HepG2 (cell line): Measurements from ENCODE around the gene PLLP. TPM values are rescaled to one million over a fixed set of nuclear protein-coding genes. Genes with fewer than 3 reads are reported as not detected.

Experiments used
- ADNP ChIP-seq: sonication (generic); formaldehyde crosslinking; IDR thresholded peaks from 2 replicates; pipeline ENCODE4 v1.4.0; 2020; ENCODE audit warnings: missing genetic modification reagents
- FOXA3 ChIP-seq: IDR thresholded peaks from 2 replicates; pipeline ENCODE4 v1.6.1; 2016; ENCODE audit warnings: missing genetic modification reagents, missing compliant biosample characterization
- FOXC1 ChIP-seq: sonication (generic); formaldehyde crosslinking; IDR thresholded peaks from 2 replicates; pipeline ENCODE4 v1.8.0; 2022; ENCODE audit warnings: mild to moderate bottlenecking, missing genetic modification reagents, borderline replicate concordance
- HOMEZ ChIP-seq: IDR thresholded peaks from 2 replicates; pipeline ENCODE4 v1.6.1; 2016; ENCODE audit warnings: low read depth
- IKZF4 ChIP-seq: sonication (generic); formaldehyde crosslinking; IDR thresholded peaks from 2 replicates; pipeline ENCODE4 v1.5.1; 2020; ENCODE audit warnings: borderline replicate concordance, mild to moderate bottlenecking, low read depth, missing genetic modification reagents; ENCODE audit errors: not compliant biosample characterization
- KDM2A ChIP-seq: sonication (generic); formaldehyde crosslinking; IDR thresholded peaks from 2 replicates; pipeline ENCODE4 v1.4.0; 2020; ENCODE audit warnings: low read depth, missing genetic modification reagents, borderline replicate concordance
- KLF12 ChIP-seq: sonication (generic); formaldehyde crosslinking; IDR thresholded peaks from 2 replicates; pipeline ENCODE4 v1.4.0; 2020; ENCODE audit warnings: missing genetic modification reagents, borderline replicate concordance
- MED8 ChIP-seq: sonication (generic); formaldehyde crosslinking; IDR thresholded peaks from 2 replicates; pipeline ENCODE4 v1.8.1; 2023; ENCODE audit warnings: mild to moderate bottlenecking, missing genetic modification reagents; ENCODE audit not compliant: insufficient replicate concordance
- RARA ChIP-seq: IDR thresholded peaks from 2 replicates; pipeline ENCODE4 v1.6.1; 2016; ENCODE audit warnings: missing genetic modification reagents, missing compliant biosample characterization
- SIX1 ChIP-seq: sonication (generic); formaldehyde crosslinking; IDR thresholded peaks from 2 replicates; pipeline ENCODE4 v1.4.0; 2020; ENCODE audit warnings: missing genetic modification reagents, borderline replicate concordance
- YEATS2 ChIP-seq: sonication (generic); formaldehyde crosslinking; IDR thresholded peaks from 2 replicates; pipeline ENCODE4 v1.4.0; 2020; ENCODE audit warnings: missing genetic modification reagents, borderline replicate concordance
- ZBTB25 ChIP-seq: IDR thresholded peaks from 2 replicates; pipeline ENCODE4 v1.6.1; 2018; ENCODE audit warnings: missing genetic modification reagents
- ZNF20 ChIP-seq: sonication (generic); formaldehyde crosslinking; IDR thresholded peaks from 2 replicates; pipeline ENCODE4 v1.4.0; 2020; ENCODE audit warnings: mild to moderate bottlenecking, moderate library complexity, missing genetic modification reagents
- ZNF318 ChIP-seq: sonication (generic); formaldehyde crosslinking; IDR thresholded peaks from 2 replicates; pipeline ENCODE4 v1.4.0; 2020; ENCODE audit warnings: mild to moderate bottlenecking, missing genetic modification reagents
- ZNF577 ChIP-seq: sonication (generic); formaldehyde crosslinking; IDR thresholded peaks from 2 replicates; pipeline ENCODE4 v1.4.0; 2020; ENCODE audit warnings: mild to moderate bottlenecking, low read depth, missing genetic modification reagents, borderline replicate concordance
- ZNF674 ChIP-seq: sonication (generic); formaldehyde crosslinking; IDR thresholded peaks from 2 replicates; pipeline ENCODE4 v1.5.0; 2020; ENCODE audit warnings: low read depth, mild to moderate bottlenecking, missing genetic modification reagents
- polyA plus RNA-seq, 8 experiments: library from polyadenylated mRNA; depleted of rRNA in 3 of 8; stranded (reverse) in 7 of 8; unstranded in 1 of 8; fragments of >200 nt; fragmentation: Illumina TruSeq in 4 of 8; extraction: Trizol in 4 of 8; gene quantifications; 2 replicates each; pipeline versions ENCODE4 v1.2.1 to v1.2.3, GENCODE V29; 2011 to 2016; ENCODE audit warnings: low read depth in 4 of 8, missing spikeins in 1 of 8, mixed read lengths in 1 of 8; ENCODE audit not compliant: insufficient read depth in 1 of 8
- total RNA-seq, 5 experiments: library from RNA; depleted of rRNA; stranded (reverse); fragments of >200 nt; fragmentation: Illumina TruSeq; extraction: Trizol; gene quantifications; 2 replicates each; pipeline ENCODE4 v1.2.3, GENCODE V29; 2016; ENCODE audit warnings: low read depth in 1 of 5

Gene PLLP
- total and polyA plus RNA-seq, 2 of the 13 experiments (the other 11 are each of a cell fraction or from before 2014, with no cell fraction given): 60.6 to 127 TPM

- TF ChIP-seq ZNF318 (CRISPR knock-in tag) (peak; percentile 93), FOXC1 (CRISPR knock-in tag) (no peak), KLF12 (CRISPR knock-in tag) (no peak), MED8 (no peak), HOMEZ (CRISPR knock-in tag) (no peak), ZNF20 (CRISPR knock-in tag) (no peak), ZNF674 (CRISPR knock-in tag) (no peak), ZBTB25 (no peak; the same call in 1 of the 2 replicates), SIX1 (CRISPR knock-in tag) (no peak), KDM2A (CRISPR knock-in tag) (no peak; the same call in 1 of the 2 replicates), ZNF577 (no peak), IKZF4 (CRISPR knock-in tag) (no peak), YEATS2 (CRISPR knock-in tag) (no peak; the same call in 1 of the 2 replicates), RARA (peak; percentile 81), ADNP (0 out of 2 replicates have a peak, but pooled peaks have one; percentile 18), FOXA3 (CRISPR knock-in tag) (peak; percentile 76)
Observed at GRCh38 chr16:57304169-57305061, 19.9 kb upstream of the PLLP start (continued).
